Neural cell (in vitro differentiated cells): ENCODE measurements around the gene BEX3.

ENCODE experiments used
- EP300 ChIP-seq: fragments of 450-650 bp; conservative IDR thresholded peaks from 2 replicates; pipeline ENCODE4 v1.6.1; 2014; ENCODE audit warnings: antibody characterized with exemption, mild to moderate bottlenecking, moderate library complexity; ENCODE audit not compliant: poor library complexity, severe bottlenecking
- EZH2 ChIP-seq: fragments of 200-600, 300-800 bp; shearing (Covaris generic), sonication (generic); IDR thresholded peaks from 2 replicates; pipeline ENCODE4 v1.6.1; 2014; ENCODE audit warnings: antibody characterized with exemption, low read length, borderline replicate concordance, mild to moderate bottlenecking; ENCODE audit not compliant: insufficient read depth, poor library complexity, severe bottlenecking
- MXI1 ChIP-seq: fragments of 450-650 bp; conservative IDR thresholded peaks from 2 replicates; pipeline ENCODE4 v1.6.1; 2014; ENCODE audit warnings: antibody characterized with exemption, mild to moderate bottlenecking; ENCODE audit not compliant: poor library complexity, severe bottlenecking
- POLR2AphosphoS5 ChIP-seq: IDR thresholded peaks from 2 replicates; pipeline ENCODE4 v1.6.1; 2012
- RAD21 ChIP-seq: fragments of 450-650 bp; conservative IDR thresholded peaks from 2 replicates; pipeline ENCODE4 v1.6.1; 2014; ENCODE audit warnings: antibody characterized with exemption, mild to moderate bottlenecking, moderate library complexity
- REST ChIP-seq: IDR thresholded peaks from 2 replicates; pipeline ENCODE4 v1.6.1; 2012; ENCODE audit warnings: borderline replicate concordance
- SMC3 ChIP-seq: fragments of 450-650 bp; conservative IDR thresholded peaks from 2 replicates; pipeline ENCODE4 v1.6.1; 2014; ENCODE audit warnings: antibody characterized with exemption, mild to moderate bottlenecking, moderate library complexity; ENCODE audit not compliant: poor library complexity
- TAF1 ChIP-seq: IDR thresholded peaks from 2 replicates; pipeline ENCODE4 v1.6.1; 2012; ENCODE audit warnings: low read depth
- TF ChIP-seq, protein P1 (sequence below): fragments of 450-650 bp; IDR thresholded peaks from 2 replicates; pipeline ENCODE4 v1.5.1; 2014; ENCODE audit warnings: antibody characterized with exemption, mild to moderate bottlenecking, moderate library complexity; ENCODE audit not compliant: poor library complexity, severe bottlenecking

- TF ChIP-seq POLR2AphosphoS5 (peak; percentile 94), TAF1 (peak; percentile 32), EZH2 (no peak), MXI1 (peak; percentile 29), REST (peak; percentile 80), RAD21 (no peak), SMC3 (no peak), EP300 (no peak)
- TF ChIP-seq, protein P1, sequence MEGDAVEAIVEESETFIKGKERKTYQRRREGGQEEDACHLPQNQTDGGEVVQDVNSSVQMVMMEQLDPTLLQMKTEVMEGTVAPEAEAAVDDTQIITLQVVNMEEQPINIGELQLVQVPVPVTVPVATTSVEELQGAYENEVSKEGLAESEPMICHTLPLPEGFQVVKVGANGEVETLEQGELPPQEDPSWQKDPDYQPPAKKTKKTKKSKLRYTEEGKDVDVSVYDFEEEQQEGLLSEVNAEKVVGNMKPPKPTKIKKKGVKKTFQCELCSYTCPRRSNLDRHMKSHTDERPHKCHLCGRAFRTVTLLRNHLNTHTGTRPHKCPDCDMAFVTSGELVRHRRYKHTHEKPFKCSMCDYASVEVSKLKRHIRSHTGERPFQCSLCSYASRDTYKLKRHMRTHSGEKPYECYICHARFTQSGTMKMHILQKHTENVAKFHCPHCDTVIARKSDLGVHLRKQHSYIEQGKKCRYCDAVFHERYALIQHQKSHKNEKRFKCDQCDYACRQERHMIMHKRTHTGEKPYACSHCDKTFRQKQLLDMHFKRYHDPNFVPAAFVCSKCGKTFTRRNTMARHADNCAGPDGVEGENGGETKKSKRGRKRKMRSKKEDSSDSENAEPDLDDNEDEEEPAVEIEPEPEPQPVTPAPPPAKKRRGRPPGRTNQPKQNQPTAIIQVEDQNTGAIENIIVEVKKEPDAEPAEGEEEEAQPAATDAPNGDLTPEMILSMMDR: no peak
Observed at GRCh38 chrX:103356130-103356798, 20.1 kb upstream of the BEX3 start, which contains the start of gene TCEAL9.
